ENCODE results near the gene OSBPL8. TPM values are rescaled to one million over a fixed set of nuclear protein-coding genes. Genes with fewer than 3 reads are reported as not detected.

The OSBPL8 gene
- total RNA-seq, 3 donors from 2014 or later: 77.6 to 89.1 (median 87.2) TPM

DNA sequence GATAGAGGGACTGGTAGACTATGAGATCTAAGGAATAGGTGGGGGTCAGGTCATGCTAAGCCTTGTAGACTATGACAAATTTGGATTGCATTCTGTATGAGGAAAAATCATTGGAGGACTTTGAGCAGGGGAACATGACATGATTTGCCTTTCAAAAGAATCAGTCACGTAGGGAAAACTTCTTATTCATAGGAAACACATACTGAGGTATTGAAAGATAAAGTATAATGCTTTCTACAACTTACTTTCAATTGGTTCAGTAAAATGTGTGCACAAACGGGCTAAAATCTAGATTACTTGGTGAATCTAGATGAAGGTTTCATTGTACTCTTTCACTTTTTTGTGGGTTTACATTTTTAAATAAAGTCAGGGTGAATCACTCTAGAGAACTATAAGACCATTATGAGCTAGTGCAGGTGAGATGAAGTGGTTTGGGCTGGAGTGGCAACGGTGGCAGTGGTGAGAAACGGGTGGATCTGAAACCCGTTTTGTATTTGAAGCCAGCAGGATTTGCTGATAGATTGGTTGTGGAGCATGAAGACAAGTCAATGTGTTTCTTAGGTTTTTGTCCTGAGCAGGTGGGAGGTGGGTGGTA is 218.0 kb downstream of the OSBPL8 start:
- Histone ChIP-seq H3K4me1 (no peaks in the 10 kb centered on the region), H3K27me3 (no peaks in the 10 kb centered on the region)
- intact Hi-C loops (cut with DNase I; ENCODE audit: low total_unique reads): no loop called here

DNA sequence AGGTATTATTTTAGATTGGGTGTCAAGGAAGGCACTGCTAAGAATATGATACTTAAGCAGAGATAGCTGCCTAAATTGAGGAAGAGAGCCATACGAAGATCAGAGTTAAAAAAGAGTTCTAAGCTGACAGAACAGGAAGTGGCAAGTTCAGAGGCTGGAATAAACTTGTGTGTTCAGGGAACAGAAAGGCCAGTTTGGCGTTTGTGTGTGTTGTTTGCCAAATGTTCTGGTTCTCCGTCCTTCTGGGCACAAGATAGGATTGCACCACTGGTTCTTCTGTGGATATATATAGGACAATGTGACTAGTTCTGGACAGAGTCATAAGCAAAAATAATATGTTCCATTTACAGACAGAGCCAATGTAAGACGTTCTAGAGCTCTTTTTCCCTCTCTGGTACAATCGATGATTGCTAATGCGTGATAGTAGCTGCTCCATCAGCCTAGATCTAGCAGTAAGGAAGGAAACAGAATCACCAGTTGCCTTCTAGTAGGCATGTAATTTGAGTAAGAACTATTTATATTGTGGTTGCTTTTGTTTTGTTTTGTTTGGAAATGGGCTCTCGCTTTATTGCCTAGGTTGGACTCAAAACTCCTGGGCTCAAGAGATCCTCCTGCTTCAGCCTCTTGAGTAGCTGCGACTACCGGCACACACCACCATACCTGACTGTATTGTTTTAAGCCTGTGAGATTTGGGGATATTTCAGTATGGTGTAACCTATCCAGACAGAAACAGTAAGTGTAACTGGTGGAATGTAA is 218.7 kb downstream of the OSBPL8 start:
- Histone ChIP-seq H3K4me1 (no peaks in the 10 kb centered on the region), H3K36me3 (no peaks in the 10 kb centered on the region), H3K27ac (no peak overlapping the region), H3K4me3 (no peak overlapping the region), H3K27me3 (no peaks in the 10 kb centered on the region), H3K9me3 (no peaks in the 10 kb centered on the region)
- DNase-seq (ENCODE audit: low spot score in 2 of 2): no peak
- no peak for TF ChIP-seq CTCF (IDR thresholded peaks at IDR 0.05)
- no peak for TF ChIP-seq POLR2A (IDR thresholded peaks at IDR 0.05)
- no peak for TF ChIP-seq POLR2AphosphoS5 (IDR thresholded peaks at IDR 0.05)
- intact Hi-C loops (cut with DNase I; ENCODE audit: low total_unique reads): no loop called here

More for the DNA sequence above, 218.0 kb downstream of the OSBPL8 start:
- TF ChIP-seq POLR2AphosphoS5 (IDR thresholded peaks at IDR 0.05) (no peak), CTCF (IDR thresholded peaks at IDR 0.05) (no peak), POLR2A (IDR thresholded peaks at IDR 0.05) (no peak)
- Histone ChIP-seq H3K4me3 (no peak overlapping the region), H3K27ac (no peak overlapping the region), H3K9me3 (no peaks in the 10 kb centered on the region), H3K36me3 (no peaks in the 10 kb centered on the region)
- no peak for DNase-seq (ENCODE audit: low spot score in 2 of 2)

DNA sequence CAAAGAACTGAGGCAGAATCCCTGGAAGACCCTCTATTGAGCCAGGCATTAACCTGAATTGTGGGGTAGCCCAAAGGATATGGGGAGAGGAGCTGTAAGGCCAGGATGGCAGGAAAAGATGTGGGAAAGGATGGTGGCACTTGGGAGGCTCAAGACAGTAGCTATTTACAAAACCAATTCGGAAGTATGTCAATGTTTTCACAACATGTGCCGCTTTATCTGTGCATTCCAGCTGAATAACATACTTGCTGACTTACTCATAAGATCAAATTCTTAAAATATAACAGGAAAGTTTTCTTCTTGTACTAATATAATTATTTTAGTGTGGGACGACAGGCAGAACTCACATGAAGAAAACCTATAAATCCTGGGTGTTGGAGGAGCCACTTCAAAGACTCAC is 222.0 kb downstream of the OSBPL8 start:
- intact Hi-C loops (cut with DNase I; ENCODE audit: low total_unique reads): no loop called here
- Histone ChIP-seq H3K36me3 (no peaks in the 10 kb centered on the region), H3K4me3 (no peak overlapping the region), H3K9me3 (no peaks in the 10 kb centered on the region), H3K27me3 (no peaks in the 10 kb centered on the region), H3K4me1 (no peaks in the 10 kb centered on the region), H3K27ac (no peak overlapping the region)
- no peak for DNase-seq (ENCODE audit: low spot score in 2 of 2)
- TF ChIP-seq POLR2AphosphoS5 (IDR thresholded peaks at IDR 0.05) (no peak), POLR2A (IDR thresholded peaks at IDR 0.05) (no peak), CTCF (IDR thresholded peaks at IDR 0.05) (no peak)

- Histone ChIP-seq H3K4me3 (no peak overlapping the region), H3K27ac (no peak overlapping the region), H3K27me3 (no peaks in the 10 kb centered on the region), H3K4me1 (no peaks in the 10 kb centered on the region), H3K9me3 (no peaks in the 10 kb centered on the region), H3K36me3 (no peaks in the 10 kb centered on the region)
- no peak for DNase-seq (ENCODE audit: low spot score in 2 of 2)
- no peak for TF ChIP-seq POLR2AphosphoS5 (IDR thresholded peaks at IDR 0.05)
- TF ChIP-seq POLR2A (IDR thresholded peaks at IDR 0.05): no peak
- no peak for TF ChIP-seq CTCF (IDR thresholded peaks at IDR 0.05)
- intact Hi-C loops (cut with DNase I; ENCODE audit: low total_unique reads): no loop called here
Measured at GRCh38 chr12:76332606-76333005, 227.0 kb downstream of the OSBPL8 start.

DNA sequence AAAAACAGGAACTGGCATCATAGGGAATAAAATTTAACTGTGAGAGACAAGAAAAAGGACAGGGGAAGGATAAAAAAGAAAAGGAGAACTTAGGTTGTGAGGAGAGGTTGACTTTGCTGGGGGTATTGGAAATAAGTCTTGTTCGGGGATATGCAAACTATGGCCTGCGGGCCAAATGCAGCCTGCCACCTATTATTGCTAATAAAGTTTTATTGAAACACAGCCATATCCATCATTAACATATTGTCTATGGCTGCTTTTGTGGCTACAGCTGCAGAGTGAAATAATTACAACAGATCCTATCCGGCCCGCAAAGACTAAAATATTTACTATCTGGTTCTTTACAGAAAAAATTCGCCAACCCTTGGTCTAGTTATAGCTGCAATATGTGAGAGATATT is 230.0 kb downstream of the OSBPL8 start:
- no peak overlapping the region for H3K4me3 ChIP-seq
- H3K36me3 ChIP-seq: no peaks in the 10 kb centered on the region
- H3K27me3 ChIP-seq: no peaks in the 10 kb centered on the region
- no peak for DNase-seq (ENCODE audit: low spot score in 2 of 2)
- H3K4me1 ChIP-seq: no peaks in the 10 kb centered on the region
- no peaks in the 10 kb centered on the region for H3K9me3 ChIP-seq
- H3K27ac ChIP-seq: no peak overlapping the region
- intact Hi-C loops (cut with DNase I; ENCODE audit: low total_unique reads): no loop called here
- TF ChIP-seq CTCF (IDR thresholded peaks at IDR 0.05): no peak

Measured in breast epithelium (tissue), 4 donors.